GM21360 (cell line): ENCODE data around the gene ERGIC1.
"Not testable (repeated sequence)": the region's sequence is repeated elsewhere in the genome, so short reads cannot be mapped to it uniquely, and the experiment has no call there.

Experiments used
- ATAC-seq: cut with Tn5 transposase; IDR thresholded peaks from one replicate; pipeline ENCODE4 v1.9.1; 2021; ENCODE audit warnings: mild to moderate bottlenecking, moderate library complexity; ENCODE audit not compliant: unreplicated experiment

Gene ERGIC1

DNA sequence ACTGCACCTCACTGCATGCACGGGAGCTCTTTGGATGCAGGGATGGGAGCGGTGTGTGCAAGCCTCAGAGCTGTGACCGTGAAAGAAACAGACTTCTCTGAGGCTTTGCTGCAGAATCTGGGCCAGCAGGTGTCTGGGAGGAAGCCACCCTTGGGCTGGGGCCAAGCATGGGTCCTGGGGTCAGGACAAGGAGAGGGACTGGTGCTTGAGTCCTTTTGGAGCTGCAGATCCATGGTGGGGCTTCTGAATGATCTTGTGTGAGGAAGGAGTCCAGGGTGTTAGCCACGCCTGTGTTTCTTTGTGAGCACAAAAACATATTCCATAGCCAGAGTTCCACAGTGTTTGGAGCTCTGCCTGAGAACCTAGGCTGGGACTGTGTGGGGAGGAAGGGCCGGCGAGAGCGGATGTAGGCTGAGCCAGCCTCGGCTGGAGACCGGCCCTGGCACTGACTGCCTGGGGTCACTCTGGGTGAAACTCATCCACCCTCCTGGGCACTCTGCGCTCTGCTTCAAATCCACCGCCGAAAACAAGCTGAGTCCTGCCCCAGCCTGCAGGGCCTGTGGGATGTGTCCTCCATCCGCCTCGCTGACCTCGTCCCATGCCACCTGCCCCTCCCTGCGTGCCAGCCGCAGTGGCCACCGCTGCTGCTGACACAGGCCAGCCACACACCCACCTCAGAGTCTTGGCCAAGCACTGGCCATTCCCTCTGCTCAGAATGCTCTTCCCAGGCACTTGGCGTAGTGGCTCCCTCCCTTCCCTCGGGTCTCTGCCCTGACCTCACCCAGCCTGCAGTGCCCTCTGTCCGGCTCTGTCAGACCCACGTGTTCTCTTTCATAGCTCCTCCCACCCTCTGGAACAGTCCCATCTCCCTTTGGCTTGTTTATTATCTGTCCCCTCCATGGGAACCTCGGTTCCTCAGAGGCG is 26.7 kb downstream of the ERGIC1 start:
- no peak for ATAC-seq

DNA sequence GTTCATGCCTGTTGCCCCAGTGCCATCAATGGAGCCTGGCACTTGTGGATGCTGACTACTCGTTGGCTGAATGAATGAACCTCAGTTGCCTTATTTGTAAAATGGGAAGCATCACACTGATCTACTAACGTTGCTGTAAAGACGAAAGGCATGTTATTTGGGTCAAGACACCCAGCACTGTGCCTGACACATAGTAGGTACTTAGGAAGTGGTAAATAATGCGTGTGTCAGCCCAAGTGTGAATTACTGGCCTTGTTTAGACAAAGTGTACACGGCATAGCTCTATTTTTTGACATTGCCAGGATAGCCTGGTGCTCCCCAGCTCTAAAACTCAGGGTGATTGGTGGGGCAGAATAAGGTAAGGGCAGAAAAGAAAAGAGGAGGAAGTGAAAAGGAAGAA is 27.4 kb downstream of the ERGIC1 start:
- no peak for ATAC-seq

DNA sequence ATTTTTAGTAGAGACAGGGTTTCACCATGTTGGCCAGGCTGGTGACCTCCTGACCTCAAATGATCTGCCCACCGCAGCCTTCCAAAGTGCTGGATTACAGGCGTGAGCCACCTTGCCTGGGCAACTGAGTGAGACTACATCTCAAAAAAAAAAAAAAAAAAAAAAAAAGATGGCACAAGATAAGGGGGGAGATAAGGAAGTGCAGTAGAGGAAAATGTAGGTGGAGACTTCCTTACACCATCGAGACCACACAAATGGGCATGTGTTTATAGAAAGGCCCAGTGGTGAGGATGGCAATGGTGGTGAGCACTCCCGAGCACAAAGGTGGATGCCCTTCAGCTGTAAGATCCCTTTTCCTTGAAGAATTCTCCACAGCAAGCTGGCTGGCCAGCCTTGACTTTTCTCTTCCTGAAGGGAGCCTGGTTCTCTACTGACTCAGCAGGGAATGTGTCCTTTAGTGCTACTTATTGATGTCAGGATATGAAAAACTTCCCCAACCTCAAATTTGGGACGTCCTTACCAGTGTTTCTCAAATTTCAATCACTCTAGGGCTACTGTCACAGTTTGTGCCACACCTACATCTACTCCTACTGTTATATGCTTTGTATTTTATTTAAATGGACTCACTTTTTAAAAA is 28.2 kb downstream of the ERGIC1 start:
- ATAC-seq = no peak

DNA sequence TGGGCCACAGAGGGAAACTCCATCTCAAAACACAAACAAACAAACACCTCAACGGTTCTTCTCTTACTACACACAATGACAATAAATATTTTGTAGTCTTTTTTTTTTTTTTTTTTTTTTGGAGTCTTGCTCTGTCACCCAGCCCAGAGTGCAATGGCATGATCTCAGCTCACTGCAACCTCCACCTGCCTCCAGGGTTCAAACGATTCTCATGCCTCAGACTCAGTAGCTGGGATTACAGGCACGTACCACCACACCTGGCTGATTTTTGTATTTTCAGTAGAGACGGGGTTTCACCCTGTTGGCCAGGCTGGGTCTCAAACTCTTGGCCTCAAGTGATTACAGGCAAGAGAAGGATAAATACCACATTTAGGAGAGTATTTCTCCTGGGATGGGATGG is 30.1 kb downstream of the ERGIC1 start:
- not testable (repeated sequence) for ATAC-seq

DNA sequence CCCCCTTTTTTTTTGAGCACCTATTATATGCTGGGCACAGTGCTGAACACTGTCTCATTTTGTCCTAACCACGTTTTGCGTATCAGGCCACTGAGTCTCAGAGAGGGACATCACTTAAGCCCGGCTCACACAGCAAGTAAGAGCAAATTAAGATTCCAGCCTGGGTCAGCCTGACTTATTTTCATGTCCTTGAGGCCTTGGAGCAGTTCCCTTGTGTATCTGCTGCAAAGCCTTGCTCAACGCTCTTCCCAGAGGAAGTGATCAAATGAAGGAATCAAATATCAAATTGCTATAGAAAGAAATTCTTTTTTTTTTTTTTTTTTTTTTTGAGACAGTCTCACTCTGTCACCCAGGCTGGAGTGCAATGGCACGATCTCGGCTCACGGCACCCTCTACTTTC is 30.7 kb downstream of the ERGIC1 start:
- no peak for ATAC-seq

DNA sequence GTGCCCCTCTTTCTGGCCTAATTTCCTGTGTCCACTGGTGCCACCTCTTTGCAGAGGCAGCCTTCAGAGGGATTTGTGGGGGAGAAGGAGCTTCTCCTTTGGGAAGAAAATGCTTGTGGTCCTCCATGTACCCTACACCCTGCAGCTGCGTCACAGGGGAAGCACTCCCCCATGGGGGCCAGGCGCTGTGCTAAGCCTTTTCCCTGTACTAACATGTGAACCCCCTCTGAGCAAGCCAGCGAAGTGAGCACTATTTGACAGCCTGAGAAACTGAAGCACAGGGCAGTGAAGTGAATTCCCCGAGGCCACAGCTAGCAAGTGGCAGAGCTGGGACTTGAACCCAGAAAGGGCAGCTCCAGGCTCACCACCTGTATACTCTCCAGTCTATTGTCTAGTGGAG is 32.3 kb downstream of the ERGIC1 start:
- no peak for ATAC-seq

DNA sequence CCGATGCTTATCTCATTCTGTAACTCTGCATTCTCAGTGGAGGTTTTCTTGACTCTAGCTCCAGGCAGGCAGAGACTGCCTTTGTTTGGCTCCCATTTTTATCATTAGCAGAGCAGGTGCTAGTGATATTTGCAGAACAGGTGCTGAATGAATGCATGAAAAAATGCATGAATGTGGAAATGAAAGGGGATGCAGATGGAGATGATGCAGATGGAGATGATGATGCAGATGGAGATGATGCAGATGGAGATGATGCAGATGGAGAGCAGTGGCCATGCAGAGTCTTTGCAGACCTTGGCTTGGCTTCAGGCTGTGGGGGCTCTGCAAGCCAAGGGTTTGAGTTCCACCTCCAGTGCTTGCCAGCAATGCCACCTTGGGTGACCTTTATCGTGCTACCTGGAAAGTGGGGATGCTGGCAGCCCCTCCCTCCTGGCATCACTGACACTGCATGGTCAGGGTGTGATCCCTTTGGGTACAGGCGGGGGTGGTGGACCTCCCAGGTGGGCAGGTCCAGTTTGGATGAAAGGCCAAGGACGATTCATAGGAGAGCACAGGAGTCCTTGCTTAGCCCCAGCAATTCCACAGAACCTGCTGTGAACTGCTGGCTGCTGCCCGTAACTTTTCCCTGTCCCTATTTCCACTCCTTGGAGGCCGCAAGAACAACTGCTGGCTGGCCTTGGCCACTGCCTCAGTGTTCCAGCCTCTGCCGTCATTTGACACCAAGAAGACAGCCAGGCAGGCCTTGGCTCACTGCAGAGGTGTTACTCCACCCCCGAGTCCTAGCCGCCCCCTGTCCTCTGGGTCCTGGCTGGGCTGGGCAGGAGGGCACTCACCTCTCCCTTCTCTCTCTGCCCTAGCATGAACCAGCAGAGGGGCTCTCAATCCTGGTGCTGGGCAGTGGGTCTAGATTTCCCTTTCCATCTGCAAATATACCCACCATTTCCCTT is 33.0 kb downstream of the ERGIC1 start:
- ATAC-seq = no peak

DNA sequence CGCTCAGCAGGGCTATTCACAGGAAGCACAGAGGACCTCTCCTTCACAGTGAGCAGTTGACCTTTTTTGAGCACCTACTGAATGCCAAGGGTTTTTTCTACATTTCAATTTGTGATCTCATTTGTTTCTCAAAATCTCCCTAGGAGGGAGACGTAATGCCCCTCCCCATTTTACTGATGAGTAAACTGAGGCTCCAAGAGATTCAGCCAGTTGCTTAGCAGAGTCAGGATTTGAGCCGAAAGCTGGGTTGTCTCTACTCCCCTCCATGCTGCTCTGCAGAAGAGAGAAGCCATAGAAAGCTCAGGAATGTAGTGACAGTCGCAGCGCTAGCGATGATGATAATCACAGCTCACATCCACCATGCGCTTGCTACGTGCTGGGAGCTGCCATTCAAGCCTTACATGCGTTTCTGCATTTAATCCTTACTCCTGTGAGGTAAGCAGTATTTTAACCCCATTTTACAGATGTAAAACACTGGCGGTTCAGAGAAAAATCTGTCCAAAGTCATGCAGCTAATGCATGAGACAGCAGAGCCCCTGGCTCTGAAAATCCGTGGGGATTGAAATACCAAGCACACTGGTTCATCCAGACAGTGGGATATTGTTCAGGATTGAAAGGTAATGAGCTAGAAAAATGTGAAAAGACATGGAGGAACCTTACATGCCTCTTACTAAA is 33.8 kb downstream of the ERGIC1 start:
- no peak for ATAC-seq

DNA sequence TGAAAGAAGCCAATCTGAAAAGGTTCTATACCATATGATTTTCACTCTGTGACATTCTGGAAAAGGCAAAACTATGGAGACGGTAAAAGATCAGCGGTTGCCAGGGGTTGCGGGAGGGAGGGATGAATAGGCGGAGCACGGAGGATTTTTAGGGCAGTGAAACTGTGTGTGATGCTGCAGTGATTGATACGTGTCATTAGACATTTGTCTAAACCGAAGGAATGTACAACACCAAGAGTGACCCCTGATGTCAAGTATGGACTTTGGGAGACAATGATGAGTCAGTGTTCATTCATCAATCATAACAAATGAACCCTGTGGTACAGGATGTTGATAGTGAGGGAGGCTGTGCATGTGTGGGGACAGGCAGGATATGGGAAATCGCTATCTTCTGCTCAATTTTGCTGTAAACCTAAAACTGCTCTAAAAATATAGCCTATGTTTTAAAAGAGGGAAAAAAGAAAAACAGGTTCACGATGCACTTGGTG is 34.4 kb downstream of the ERGIC1 start:
- no peak for ATAC-seq

DNA sequence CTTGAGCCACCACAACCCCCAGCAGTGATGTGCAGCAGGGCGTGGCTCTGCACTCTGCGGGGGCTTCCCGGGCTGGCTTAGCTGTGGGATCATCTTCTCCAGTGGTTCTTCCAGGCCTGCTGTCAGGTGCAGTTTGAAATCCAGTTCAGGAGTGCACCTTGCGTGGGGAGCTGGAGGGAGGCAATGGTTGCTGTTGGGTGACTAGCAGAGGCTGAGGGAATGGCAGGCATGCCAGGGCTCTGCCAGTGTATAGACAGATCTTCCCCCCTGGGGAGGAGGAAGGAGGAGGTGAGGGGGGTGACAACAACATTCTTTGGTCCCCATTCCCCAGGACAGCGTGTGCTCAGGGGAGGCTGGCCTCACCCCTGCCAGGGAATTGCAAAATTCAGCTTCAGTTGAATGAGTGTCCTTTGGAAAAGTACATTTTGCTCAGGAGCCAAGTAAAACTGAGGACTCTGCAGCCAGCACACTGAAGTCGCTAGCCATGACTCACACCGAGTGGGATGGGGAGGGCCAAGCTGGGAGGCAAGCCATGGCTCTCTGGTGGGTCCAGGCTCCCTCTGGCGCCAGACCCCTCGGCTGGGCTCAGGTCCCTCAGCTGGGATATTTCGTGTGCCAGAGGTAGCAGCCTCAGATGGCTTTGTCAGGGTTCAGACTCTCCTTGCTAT is 35.0 kb downstream of the ERGIC1 start:
- no peak for ATAC-seq

DNA sequence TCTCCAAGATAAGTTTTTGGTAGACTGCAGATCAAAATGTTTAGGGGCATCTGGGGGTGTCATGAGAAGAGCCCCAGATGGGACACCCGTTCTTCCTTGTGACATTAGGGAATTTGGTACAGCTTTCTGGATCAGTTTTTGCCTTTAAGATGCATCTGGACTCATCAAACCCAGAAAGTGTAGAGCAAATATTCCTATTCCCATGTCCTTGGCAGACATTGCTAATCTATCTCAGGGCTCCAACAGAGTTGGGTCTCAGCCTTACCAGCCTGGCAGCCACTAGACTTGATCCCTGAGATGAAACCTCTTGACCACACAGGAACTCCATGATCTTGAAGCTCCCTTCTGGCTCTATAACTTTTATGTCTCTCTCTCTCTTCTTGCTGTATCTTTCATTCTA is 35.6 kb downstream of the ERGIC1 start:
- no peak for ATAC-seq

DNA sequence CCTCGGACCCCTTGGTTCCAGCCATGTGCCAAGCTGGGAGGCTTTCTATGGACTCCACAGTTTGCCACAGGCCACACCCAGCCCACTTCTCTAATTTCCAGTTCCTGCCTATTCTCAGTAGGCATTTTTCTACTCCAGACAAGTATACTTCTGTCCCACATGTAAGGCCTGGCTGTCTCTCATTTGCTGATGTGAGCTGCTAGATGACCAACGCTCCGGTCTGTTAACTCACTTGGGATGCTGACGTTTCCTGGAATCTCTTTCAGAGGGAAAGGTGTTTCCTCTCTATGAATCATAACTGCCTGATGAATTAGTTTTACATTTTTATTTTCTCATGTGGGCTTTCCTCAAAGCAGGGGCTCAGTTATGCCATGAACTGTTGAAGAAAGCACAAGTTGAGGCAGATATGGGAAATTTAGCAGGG is 36.3 kb downstream of the ERGIC1 start:
- no peak for ATAC-seq

DNA sequence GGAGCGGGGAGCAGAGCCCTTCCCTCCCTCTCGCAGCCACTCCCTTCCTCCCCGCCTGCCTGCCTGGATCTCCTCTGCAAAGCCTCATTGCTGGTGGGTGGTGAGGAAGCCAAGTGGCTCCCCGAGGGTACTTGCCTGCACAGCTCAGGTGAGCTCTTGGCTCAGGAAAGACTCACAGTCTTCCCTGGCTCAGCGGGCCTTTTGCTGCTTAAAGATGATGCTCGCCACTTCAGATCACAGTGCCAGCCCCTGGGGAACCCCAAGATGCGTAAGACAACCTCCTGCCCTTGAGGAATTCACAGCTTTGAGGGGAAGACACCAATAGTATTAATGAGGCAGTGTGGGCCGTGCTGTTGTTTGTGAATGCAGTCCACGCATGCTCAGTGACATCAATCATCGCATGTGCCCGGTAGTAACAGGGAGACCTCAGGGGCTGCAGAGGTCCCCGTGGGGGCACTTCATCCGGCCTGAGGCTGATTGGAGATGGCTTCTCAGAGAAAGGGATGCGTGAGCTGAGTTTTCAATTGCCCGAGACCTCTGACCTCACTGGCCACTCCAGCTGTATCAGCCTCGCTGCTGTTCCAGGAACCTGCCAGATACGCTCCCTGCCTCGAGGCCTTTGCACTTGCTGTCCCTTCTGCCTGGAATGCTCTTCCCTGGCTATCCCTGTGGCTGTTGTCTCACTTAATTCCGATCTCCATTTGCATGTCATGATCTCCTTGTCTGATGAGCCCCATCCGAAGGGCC is 36.8 kb downstream of the ERGIC1 start:
- no peak for ATAC-seq

DNA sequence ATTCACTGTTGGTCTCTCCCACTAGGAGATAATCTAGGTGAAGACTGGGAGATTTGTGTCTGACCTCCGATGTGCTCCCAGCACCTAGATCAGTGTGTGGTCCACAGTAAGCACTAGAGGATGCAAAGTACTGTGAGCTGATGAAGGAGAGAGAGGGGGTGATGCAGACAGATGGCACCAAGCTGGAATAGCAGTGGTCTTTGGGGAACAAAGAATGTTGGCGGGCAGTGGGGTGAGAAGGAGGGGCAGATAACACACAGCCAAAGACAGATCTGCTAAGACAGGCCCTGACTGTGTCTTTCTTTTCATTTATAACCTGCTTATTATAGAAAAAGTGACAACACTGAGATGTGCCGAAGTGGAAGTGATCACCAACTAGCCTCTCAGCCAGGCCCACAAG is 37.5 kb downstream of the ERGIC1 start:
- ATAC-seq = no peak

DNA sequence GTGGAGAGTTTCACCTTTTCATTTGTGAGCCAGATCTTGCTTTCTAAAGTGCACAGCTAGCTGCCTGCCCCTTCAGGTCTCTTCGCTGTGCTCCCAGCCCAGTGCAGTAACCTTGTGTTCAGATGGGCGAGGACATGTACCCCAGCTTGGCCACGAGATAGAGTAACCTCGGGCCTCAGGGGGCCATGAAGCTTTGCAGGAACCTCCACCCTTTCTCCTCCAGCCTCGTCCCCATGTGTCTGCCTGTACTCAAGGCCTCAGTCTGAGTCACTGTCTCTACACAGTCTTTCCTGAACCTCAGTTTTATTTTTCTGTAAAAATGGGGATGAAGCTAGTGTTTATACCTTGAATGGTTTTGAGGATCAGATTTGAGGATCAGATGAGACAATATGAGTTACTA is 37.9 kb downstream of the ERGIC1 start:
- no peak for ATAC-seq

DNA sequence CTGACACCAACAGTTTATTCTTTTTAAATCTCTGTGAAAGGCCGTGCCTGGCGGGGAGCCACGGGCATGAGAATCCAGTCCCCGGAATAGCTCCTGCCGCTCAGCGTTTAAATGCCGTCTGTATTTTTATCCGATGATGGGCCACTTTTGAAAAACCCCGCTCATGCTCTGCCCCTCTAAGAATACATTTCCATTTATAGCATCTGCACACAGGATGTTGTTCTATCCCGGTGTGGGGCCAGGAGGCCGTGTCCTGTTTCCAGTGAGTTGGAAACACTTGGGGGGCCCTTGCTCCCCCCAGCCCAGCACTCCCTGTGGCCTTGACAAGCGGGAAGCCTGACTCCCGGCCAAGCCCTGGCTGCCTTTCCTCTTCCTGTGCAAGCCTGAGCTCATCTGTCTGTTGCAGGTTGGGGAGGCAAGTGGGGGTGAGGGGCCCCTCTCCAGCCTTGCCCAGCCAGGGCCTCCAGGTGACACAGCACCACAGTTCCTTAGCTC is 39.0 kb downstream of the ERGIC1 start:
- no peak for ATAC-seq

DNA sequence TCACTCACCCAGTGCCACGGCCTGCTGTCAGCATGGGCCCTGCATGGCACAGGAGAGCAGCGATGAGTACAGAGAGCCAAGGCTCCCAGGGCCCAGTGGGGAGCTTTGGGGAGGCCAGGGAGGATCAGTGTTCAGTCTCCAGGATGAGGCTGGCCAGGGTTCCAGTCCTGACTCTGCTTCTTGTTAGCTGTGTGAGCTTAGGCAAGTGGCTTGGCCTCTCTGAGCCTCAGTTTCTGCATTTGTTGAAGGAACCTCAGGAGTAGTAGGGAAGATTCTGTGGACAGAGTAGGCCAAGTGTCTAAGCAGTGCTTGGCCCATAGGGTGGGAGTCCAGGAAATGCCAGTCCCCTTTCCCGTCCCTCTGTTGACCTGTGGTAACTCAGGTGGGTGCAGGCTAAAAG is 39.5 kb downstream of the ERGIC1 start:
- ATAC-seq = no peak

DNA sequence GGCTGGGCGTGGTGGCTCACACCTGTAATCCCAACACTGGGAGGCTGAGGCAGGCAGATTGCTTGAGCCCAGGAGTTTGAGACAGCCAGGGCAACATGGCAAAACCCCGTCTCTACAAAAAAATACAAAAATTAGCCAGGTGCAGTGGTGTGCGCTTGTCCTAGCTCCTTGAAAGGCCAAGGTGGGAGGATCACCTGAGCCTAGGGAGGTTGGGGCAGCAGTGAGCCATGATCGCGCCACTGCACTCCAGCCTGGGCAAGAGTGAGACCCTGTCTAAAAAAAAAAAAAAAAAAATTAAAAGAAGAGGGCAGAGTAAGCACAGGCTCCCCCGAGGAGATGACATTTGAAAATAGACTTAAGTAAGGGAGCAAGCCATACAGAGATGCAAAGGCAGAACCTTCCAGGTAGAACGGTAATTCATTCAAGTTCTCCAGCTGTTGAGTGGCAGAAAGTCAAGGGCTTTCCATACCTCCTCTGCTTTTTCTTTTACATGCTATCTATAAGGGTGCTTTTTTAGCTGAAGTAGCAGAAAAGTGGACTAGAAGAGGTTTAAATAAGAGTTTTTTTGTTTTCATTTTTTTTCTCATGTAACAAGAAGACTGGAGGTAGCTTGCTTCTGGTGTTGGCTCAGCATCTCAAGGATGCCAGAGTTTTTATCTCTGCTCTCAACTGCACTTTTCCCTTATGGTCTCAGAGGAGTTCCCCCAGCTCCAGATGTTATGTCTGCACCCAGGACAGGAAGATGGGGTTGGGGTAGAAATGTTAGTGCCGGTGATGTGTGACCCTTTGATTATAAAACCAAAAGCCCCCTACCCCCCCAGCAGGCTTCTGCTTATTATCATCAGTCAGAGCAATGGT is 40.8 kb downstream of the ERGIC1 start:
- no peak for ATAC-seq
